ENCODE results near the gene CELSR1.

Gene CELSR1

GRCh38 chr22:46437671-46438440, 99.6 kb downstream of the CELSR1 start:
- DNase-seq, result no peak

GRCh38 chr22:46436595-46437175, 100.7 kb downstream of the CELSR1 start:
- DNase-seq, result no peak

GRCh38 chr22:46433318-46433717, 104.1 kb downstream of the CELSR1 start:
- no peak for DNase-seq

GRCh38 chr22:46432164-46433068, 105.0 kb downstream of the CELSR1 start:
- DNase-seq, result peak; percentile 25

GRCh38 chr22:46430961-46431838, 106.2 kb downstream of the CELSR1 start:
- no peak for DNase-seq

- no peak for DNase-seq
Measured at GRCh38 chr22:46429325-46429853, 108.0 kb downstream of the CELSR1 start.

GRCh38 chr22:46428602-46429324, 108.7 kb downstream of the CELSR1 start:
- no peak for DNase-seq

- no peak for DNase-seq
Measured at GRCh38 chr22:46428171-46428570, 109.2 kb downstream of the CELSR1 start.

- DNase-seq, result no peak
Measured at GRCh38 chr22:46425016-46425415, 112.4 kb downstream of the CELSR1 start.

- no peak for DNase-seq
Measured at GRCh38 chr22:46424496-46424895, 112.9 kb downstream of the CELSR1 start.

- DNase-seq, result no peak
Measured at GRCh38 chr22:46422896-46423295, 114.5 kb downstream of the CELSR1 start.

GRCh38 chr22:46421267-46421666, 116.2 kb downstream of the CELSR1 start:
- DNase-seq, result no peak

GRCh38 chr22:46419754-46420571, 117.5 kb downstream of the CELSR1 start:
- DNase-seq, result no peak

- DNase-seq, result no peak
Measured at GRCh38 chr22:46418827-46419226, 118.6 kb downstream of the CELSR1 start.

GRCh38 chr22:46417769-46418168, 119.7 kb downstream of the CELSR1 start:
- no peak for DNase-seq

- no peak for DNase-seq
Measured at GRCh38 chr22:46416891-46417580, 120.4 kb downstream of the CELSR1 start.

GRCh38 chr22:46416520-46416871, 120.9 kb downstream of the CELSR1 start:
- DNase-seq, result no peak

- no peak for DNase-seq
Measured at GRCh38 chr22:46415776-46416519, 121.5 kb downstream of the CELSR1 start.

- no peak for DNase-seq
Measured at GRCh38 chr22:46414704-46415103, 122.7 kb downstream of the CELSR1 start.
